GM21447 (cell line): ENCODE measurements around the gene KLK2.

Experiments
- ATAC-seq: cut with Tn5 transposase; IDR thresholded peaks from one replicate; pipeline ENCODE4 v1.9.1; 2021; ENCODE audit not compliant: unreplicated experiment

The KLK2 gene

GRCh38 chr19:50844296-50844935 lies 28.8 kb upstream of the KLK2 start:
- ATAC-seq, result no peak

GRCh38 chr19:50850738-50851137 lies 22.5 kb upstream of the KLK2 start:
- ATAC-seq, result no peak

- no peak for ATAC-seq
These were observed 21.6 kb upstream of the KLK2 start for GRCh38 chr19:50851620-50852019.

GRCh38 chr19:50854636-50855410 lies 18.4 kb upstream of the KLK2 start, which contains the start of gene KLK3:
Gene KLK3, plus strand, starts transcription at chr19:50854915. Its CDS starts 41 bp downstream, at chr19:50854956.
- ATAC-seq, result no peak

GRCh38 chr19:50857366-50857765 lies 15.9 kb upstream of the KLK2 start:
- no peak for ATAC-seq

GRCh38 chr19:50858886-50859285 lies 14.4 kb upstream of the KLK2 start:
- no peak for ATAC-seq

- no peak for ATAC-seq
These were observed 13.4 kb upstream of the KLK2 start for GRCh38 chr19:50859849-50860248.

GRCh38 chr19:50861010-50861409 lies 12.2 kb upstream of the KLK2 start:
- ATAC-seq, result no peak

GRCh38 chr19:50861496-50862286 lies 11.5 kb upstream of the KLK2 start:
- ATAC-seq, result no peak

GRCh38 chr19:50869479-50869878 lies 3.8 kb upstream of the KLK2 start:
- no peak for ATAC-seq

- ATAC-seq, result no peak
These were observed 2.7 kb upstream of the KLK2 start for GRCh38 chr19:50870417-50871089.

- ATAC-seq, result no peak
These were observed 972 bp downstream of the KLK2 start for GRCh38 chr19:50874211-50874610.

- no peak for ATAC-seq
These were observed 2.7 kb downstream of the KLK2 start for GRCh38 chr19:50875795-50876422.

- no peak for ATAC-seq
These were observed 3.2 kb downstream of the KLK2 start for GRCh38 chr19:50876456-50876855.

GRCh38 chr19:50877338-50877737 lies 4.1 kb downstream of the KLK2 start:
- no peak for ATAC-seq

GRCh38 chr19:50878851-50879250 lies 5.6 kb downstream of the KLK2 start:
- no peak for ATAC-seq

- no peak for ATAC-seq
These were observed 7.0 kb downstream of the KLK2 start for GRCh38 chr19:50880241-50880640.

- ATAC-seq, result no peak
These were observed 8.9 kb downstream of the KLK2 start for GRCh38 chr19:50882188-50882587.

- no peak for ATAC-seq
These were observed 16.4 kb downstream of the KLK2 start for GRCh38 chr19:50889638-50890037.

GRCh38 chr19:50890422-50891252 lies 17.4 kb downstream of the KLK2 start:
- no peak for ATAC-seq
